HEK293 (cell line): ENCODE measurements around the gene SREBF1.

Experiments
- GFI1B ChIP-seq: fragments of 450-650 bp; formaldehyde crosslinking; IDR thresholded peaks from 2 replicates; pipeline ENCODE4 v1.5.1; 2016; ENCODE audit warnings: missing biosample characterization, missing genetic modification characterization
- GLIS1 ChIP-seq: fragments of 450-650 bp; formaldehyde crosslinking; IDR thresholded peaks from 2 replicates; pipeline ENCODE4 v1.5.1; 2016; ENCODE audit warnings: missing biosample characterization, missing genetic modification characterization
- KLF1 ChIP-seq: fragments of 450-650 bp; formaldehyde crosslinking; IDR thresholded peaks from 2 replicates; pipeline ENCODE4 v1.5.1; 2016; ENCODE audit warnings: missing biosample characterization, missing genetic modification characterization
- OSR2 ChIP-seq: fragments of 450-650 bp; formaldehyde crosslinking; IDR thresholded peaks from 2 replicates; pipeline ENCODE4 v1.5.1; 2016; ENCODE audit warnings: missing biosample characterization, missing genetic modification characterization
- PBX3 ChIP-seq: sonication (generic); formaldehyde crosslinking; IDR thresholded peaks from 2 replicates; pipeline ENCODE4 v1.8.1; 2022; ENCODE audit warnings: mild to moderate bottlenecking, moderate library complexity, missing genetic modification reagents
- PRDM1 ChIP-seq: fragments of 450-650 bp; formaldehyde crosslinking; IDR thresholded peaks from 2 replicates; pipeline ENCODE4; 2016; ENCODE audit warnings: missing biosample characterization, missing genetic modification characterization
- PRDM10 ChIP-seq: fragments of 450-650 bp; formaldehyde crosslinking; IDR thresholded peaks from 2 replicates; pipeline ENCODE4 v1.5.1; 2016; ENCODE audit warnings: missing biosample characterization, missing genetic modification characterization
- PRDM6 ChIP-seq: fragments of 450-650 bp; formaldehyde crosslinking; IDR thresholded peaks from 2 replicates; pipeline ENCODE4 v1.5.1; 2017; ENCODE audit warnings: missing biosample characterization, missing genetic modification characterization
- REST ChIP-seq: fragments of 450-650 bp; formaldehyde crosslinking; IDR thresholded peaks from 2 replicates; pipeline ENCODE4 v1.5.1; 2016; ENCODE audit warnings: missing biosample characterization, missing genetic modification characterization
- ZBTB44 ChIP-seq: fragments of 450-650 bp; IDR thresholded peaks from 2 replicates; pipeline ENCODE4 v1.5.1; 2018; ENCODE audit warnings: missing biosample characterization, mild to moderate bottlenecking, missing genetic modification characterization
- ZIC2 ChIP-seq: fragments of 450-650 bp; formaldehyde crosslinking; IDR thresholded peaks from 2 replicates; pipeline ENCODE4 v1.5.1; 2016; ENCODE audit warnings: missing biosample characterization, missing genetic modification characterization
- ZNF133 ChIP-seq: fragments of 450-650 bp; formaldehyde crosslinking; IDR thresholded peaks from 2 replicates; pipeline ENCODE4 v1.5.1; 2016; ENCODE audit warnings: missing biosample characterization, missing genetic modification characterization
- ZNF19 ChIP-seq: fragments of 450-650 bp; formaldehyde crosslinking; IDR thresholded peaks from 2 replicates; pipeline ENCODE4; 2016; ENCODE audit warnings: missing biosample characterization, missing genetic modification characterization, low read depth
- ZNF248 ChIP-seq: fragments of 450-650 bp; formaldehyde crosslinking; IDR thresholded peaks from 2 replicates; pipeline ENCODE4 v1.5.1; 2017; ENCODE audit warnings: missing biosample characterization, missing genetic modification characterization
- ZNF341 ChIP-seq: fragments of 450-650 bp; formaldehyde crosslinking; IDR thresholded peaks from 2 replicates; pipeline ENCODE4; 2016; ENCODE audit warnings: low read depth, missing biosample characterization, missing genetic modification characterization
- ZNF473 ChIP-seq: fragments of 450-650 bp; formaldehyde crosslinking; IDR thresholded peaks from 2 replicates; pipeline ENCODE4 v1.5.1; 2017; ENCODE audit warnings: missing biosample characterization, missing genetic modification characterization
- ZNF48 ChIP-seq: fragments of 450-650 bp; formaldehyde crosslinking; IDR thresholded peaks from 2 replicates; pipeline ENCODE4 v1.5.1; 2016; ENCODE audit warnings: missing biosample characterization, missing genetic modification characterization
- ZNF521 ChIP-seq: fragments of 450-650 bp; formaldehyde crosslinking; IDR thresholded peaks from 2 replicates; pipeline ENCODE4 v1.5.1; 2017; ENCODE audit warnings: missing biosample characterization, mild to moderate bottlenecking, missing genetic modification characterization
- ZNF585B ChIP-seq: fragments of 450-650 bp; formaldehyde crosslinking; IDR thresholded peaks from 2 replicates; pipeline ENCODE4 v1.5.1; 2016; ENCODE audit warnings: missing biosample characterization, missing genetic modification characterization
- ZNF600 ChIP-seq: fragments of 450-650 bp; formaldehyde crosslinking; IDR thresholded peaks from 2 replicates; pipeline ENCODE4 v1.5.1; 2016; ENCODE audit warnings: missing biosample characterization, missing genetic modification characterization
- ZNF639 ChIP-seq: fragments of 450-650 bp; formaldehyde crosslinking; IDR thresholded peaks from 2 replicates; pipeline ENCODE4 v1.5.1; 2016; ENCODE audit warnings: missing biosample characterization, missing genetic modification characterization
- ZNF645 ChIP-seq: fragments of 450-650 bp; formaldehyde crosslinking; IDR thresholded peaks from 2 replicates; pipeline ENCODE4; 2016; ENCODE audit warnings: missing biosample characterization, missing genetic modification characterization
- ZNF670 ChIP-seq: fragments of 450-650 bp; formaldehyde crosslinking; IDR thresholded peaks from 2 replicates; pipeline ENCODE4 v1.5.1; 2016; ENCODE audit warnings: missing biosample characterization, missing genetic modification characterization, low read depth
- ZSCAN23 ChIP-seq: fragments of 450-650 bp; formaldehyde crosslinking; IDR thresholded peaks from 2 replicates; pipeline ENCODE4 v1.5.1; 2016; ENCODE audit warnings: missing biosample characterization, missing genetic modification characterization

SREBF1 gene

GRCh38 chr17:17837966-17838962 is 1.5 kb upstream of the SREBF1 start (continued):
- peak; percentile 82 for TF ChIP-seq PRDM10 (tag by site-specific recombination)
- peak; percentile 59; the same call in 1 of the 2 replicates for TF ChIP-seq OSR2 (tag by site-specific recombination)
- no peak for TF ChIP-seq ZNF19
- no peak for TF ChIP-seq ZNF48 (tag by site-specific recombination)
- TF ChIP-seq ZNF248 (tag by site-specific recombination): no peak
- TF ChIP-seq ZNF473: no peak
- TF ChIP-seq PRDM6 (tag by site-specific recombination): no peak
- TF ChIP-seq ZNF645 (tag by site-specific recombination): no peak
- TF ChIP-seq ZBTB44 (tag by site-specific recombination): peak; percentile 51; the same call in 1 of the 2 replicates
- no peak for TF ChIP-seq ZIC2 (tag by site-specific recombination)
- peak; percentile 44; the same call in 1 of the 2 replicates for TF ChIP-seq ZNF600 (tag by site-specific recombination)
- peak; percentile 18; the same call in 1 of the 2 replicates for TF ChIP-seq PRDM1
- no peak for TF ChIP-seq GLIS1 (tag by site-specific recombination)
- no peak for TF ChIP-seq ZNF639 (tag by site-specific recombination)
- TF ChIP-seq ZNF670: no peak
- no peak for TF ChIP-seq ZNF133 (tag by site-specific recombination)
- TF ChIP-seq KLF1: no peak; the same call in 1 of the 2 replicates
- no peak for TF ChIP-seq GFI1B (tag by site-specific recombination)
- no peak for TF ChIP-seq REST (tag by site-specific recombination)
- TF ChIP-seq ZNF585B (tag by site-specific recombination): no peak
- TF ChIP-seq ZNF521 (tag by site-specific recombination): no peak
- TF ChIP-seq PBX3 (CRISPR knock-in tag): no peak
- peak; percentile 55 for TF ChIP-seq ZNF341
- TF ChIP-seq ZSCAN23 (tag by site-specific recombination): no peak
